K562 (cell line): ENCODE data around the gene MIDN. TPM values are rescaled to one million over a fixed set of nuclear protein-coding genes. Genes with fewer than 3 reads are reported as not detected.

ENCODE experiments used
- BDP1 ChIP-seq: IDR thresholded peaks from 3 replicates; pipeline ENCODE4 v1.6.1; 2011; ENCODE audit not compliant: insufficient read length, insufficient read depth
- CBX5 ChIP-seq: IDR thresholded peaks from 2 replicates; pipeline ENCODE4 v1.6.1; 2014; ENCODE audit warnings: low read depth, borderline replicate concordance
- DPF2 ChIP-seq: fragments of 450-650 bp; IDR thresholded peaks from 2 replicates; pipeline ENCODE4 v1.6.1; 2016
- EGR1 ChIP-seq: fragments of 450-650 bp; conservative IDR thresholded peaks from 2 replicates; pipeline ENCODE4 v1.6.1; 2017; ENCODE audit warnings: mild to moderate bottlenecking
- FIP1L1 ChIP-seq: fragments of 200-400 bp; formaldehyde crosslinking; IDR thresholded peaks from 2 replicates; pipeline ENCODE4 v1.6.1; 2018; ENCODE audit warnings: mild to moderate bottlenecking, low read depth, low read length; ENCODE audit not compliant: poor library complexity, severe bottlenecking
- FOXK1 ChIP-seq: sonication (generic); formaldehyde crosslinking; IDR thresholded peaks from 2 replicates; pipeline ENCODE4 v1.8.0; 2022; ENCODE audit warnings: missing genetic modification reagents, mild to moderate bottlenecking, borderline replicate concordance
- GATA2 ChIP-seq: sonication (generic); formaldehyde crosslinking; IDR thresholded peaks from 2 replicates; pipeline ENCODE4 v1.4.0; 2020; ENCODE audit warnings: mild to moderate bottlenecking, missing genetic modification reagents
- HNRNPK ChIP-seq: fragments of 200-400 bp; formaldehyde crosslinking; IDR thresholded peaks from one replicate; pipeline ENCODE4 v1.6.1; 2018; ENCODE audit warnings: mild to moderate bottlenecking, low read depth, low read length; ENCODE audit not compliant: poor library complexity, severe bottlenecking
- KLF13 ChIP-seq: fragments of 450-650 bp; IDR thresholded peaks from 2 replicates; pipeline ENCODE4 v1.6.1; 2016; ENCODE audit warnings: missing genetic modification characterization, low read depth, mild to moderate bottlenecking, missing compliant biosample characterization, moderate library complexity, borderline replicate concordance
- MXD1 ChIP-seq: fragments of 250-450 bp; sonication (Bioruptor Pico); IDR thresholded peaks from 2 replicates; pipeline ENCODE4 v1.8.0; 2021; ENCODE audit warnings: borderline replicate concordance, mild to moderate bottlenecking, moderate library complexity; ENCODE audit not compliant: poor library complexity, severe bottlenecking
- SAFB ChIP-seq: fragments of 200-400 bp; formaldehyde crosslinking; IDR thresholded peaks from 2 replicates; pipeline ENCODE4 v1.6.1; 2017; ENCODE audit warnings: low read depth, low read length, borderline replicate concordance
- SFPQ ChIP-seq: fragments of 200-400 bp; formaldehyde crosslinking; IDR thresholded peaks from 2 replicates; pipeline ENCODE4 v1.6.1; 2017; ENCODE audit warnings: mild to moderate bottlenecking, low read depth, low read length, moderate library complexity
- SMARCA4 ChIP-seq: fragments of 450-650 bp; IDR thresholded peaks from 2 replicates; pipeline ENCODE4 v1.6.1; 2016
- SOX6 ChIP-seq: fragments of 450-650 bp; IDR thresholded peaks from 2 replicates; pipeline ENCODE4 v1.6.1; 2014; ENCODE audit warnings: mild to moderate bottlenecking
- SRF ChIP-seq, 2 experiments: fragments of 250-450, 450-650 bp in 1 of 2; sonication (Bioruptor Pico) in 1 of 2; sonication (generic) in 1 of 2; formaldehyde crosslinking; IDR thresholded peaks; 2 replicates each; pipeline versions ENCODE4 v1.5.0 to v1.5.1; 2020 to 2022; ENCODE audit warnings: mild to moderate bottlenecking in 1 of 2, missing genetic modification reagents in 1 of 2
- TBL1XR1 ChIP-seq, 2 experiments: IDR thresholded peaks; 2 replicates each; pipeline ENCODE4 v1.6.1; 2012; ENCODE audit warnings: improper control_type of control experiment in 2 of 2, low read length in 2 of 2, mild to moderate bottlenecking in 1 of 2
- U2AF2 ChIP-seq: fragments of 200-400 bp; formaldehyde crosslinking; optimal IDR thresholded peaks from 2 replicates; pipeline ENCODE3; 2017; ENCODE audit warnings: low read depth, mild to moderate bottlenecking, low read length
- ZBTB49 ChIP-seq: sonication (generic); formaldehyde crosslinking; IDR thresholded peaks from 2 replicates; pipeline ENCODE4 v1.8.0; 2022; ENCODE audit warnings: missing genetic modification reagents, mild to moderate bottlenecking, borderline replicate concordance
- ZBTB8A ChIP-seq: fragments of 450-650 bp; IDR thresholded peaks from 2 replicates; pipeline ENCODE4 v1.6.1; 2018; ENCODE audit warnings: mild to moderate bottlenecking, moderate library complexity; ENCODE audit not compliant: partially characterized antibody
- ZFPM2 ChIP-seq: fragments of 250-450 bp; sonication (Bioruptor Pico); IDR thresholded peaks from 2 replicates; pipeline ENCODE4 v1.5.1; 2022; ENCODE audit warnings: mild to moderate bottlenecking
- ZNF212 ChIP-seq: fragments of 450-650 bp; formaldehyde crosslinking; IDR thresholded peaks from 2 replicates; pipeline ENCODE4 v1.4.0; 2020; ENCODE audit warnings: mild to moderate bottlenecking
- ZNF395 ChIP-seq: fragments of 200-800 bp; sonication (Bioruptor generic); IDR thresholded peaks from 2 replicates; pipeline ENCODE4 v1.6.1; 2017; ENCODE audit warnings: missing genetic modification characterization, missing compliant biosample characterization
- ZNF780A ChIP-seq: fragments of 250-450 bp; sonication (Bioruptor Pico); IDR thresholded peaks from 2 replicates; pipeline ENCODE4 v1.5.0; 2021; ENCODE audit warnings: mild to moderate bottlenecking
- ZNF830 ChIP-seq: fragments of 250-450 bp; sonication (Bioruptor Pico); IDR thresholded peaks from 2 replicates; pipeline ENCODE4 v1.5.0; 2021; ENCODE audit warnings: mild to moderate bottlenecking
- polyA plus RNA-seq, 8 experiments: library from polyadenylated mRNA; depleted of rRNA in 4 of 8; stranded (reverse) in 5 of 8; unstranded in 3 of 8; fragments of >200 nt; fragmentation: Nextera tagmentation in 2 of 8; fragmentation: Illumina TruSeq in 1 of 8; extraction: Ambion mirVana in 2 of 8; extraction: Trizol in 1 of 8; gene quantifications; 2 replicates each; pipeline versions ENCODE4 v1.2.1 to v1.2.3, GENCODE V29; 2011 to 2014; ENCODE audit warnings: inconsistent platforms in 1 of 8, missing spikeins in 1 of 8
- total RNA-seq, 7 experiments: library from RNA; depleted of rRNA in 6 of 7; stranded (reverse); fragments of >200 nt in 6 of 7; fragmentation: Illumina TruSeq in 2 of 7; extraction: Trizol in 2 of 7; gene quantifications; 2 replicates each; pipeline versions ENCODE4 v1.2.1 to v1.2.3, GENCODE V29; 2011 to 2021; ENCODE audit warnings: low replicate concordance in 1 of 7

MIDN gene
- total and polyA plus RNA-seq, 9 of the 15 experiments (the other 6 are each of a cell fraction or from before 2014, with no cell fraction given): 0.17 to 120 (median 10.1) TPM

- no peak for TF ChIP-seq ZBTB8A
- TF ChIP-seq ZNF212 (CRISPR knock-in tag): no peak
- TF ChIP-seq ZNF830 (CRISPR knock-in tag): no peak
- no peak for TF ChIP-seq SFPQ
- TF ChIP-seq ZBTB49 (CRISPR knock-in tag): no peak
- no peak for TF ChIP-seq GATA2 (CRISPR knock-in tag)
- no peak for TF ChIP-seq TBL1XR1 (IDR thresholded peaks at IDR 0.05; ENCODE audit: low read length in 2 of 2)
- TF ChIP-seq SOX6: no peak
- no peak; a peak in 1 of 4 replicates for TF ChIP-seq SRF (CRISPR knock-in tag; IDR thresholded peaks at IDR 0.05)
- no peak for TF ChIP-seq BDP1
- peak; percentile 25 for TF ChIP-seq FIP1L1
- TF ChIP-seq MXD1 (CRISPR knock-in tag): no peak
- TF ChIP-seq ZFPM2: no peak
- TF ChIP-seq ZNF780A (CRISPR knock-in tag): no peak
- TF ChIP-seq DPF2: no peak; the same call in none of the 2 replicates
- TF ChIP-seq EGR1: peak; percentile 42; the same call in 1 of the 2 replicates
- no peak for TF ChIP-seq SMARCA4
- no peak for TF ChIP-seq CBX5
- no peak for TF ChIP-seq U2AF2
- TF ChIP-seq ZNF395 (CRISPR knock-in tag): no peak
- no peak for TF ChIP-seq KLF13 (tag)
- TF ChIP-seq HNRNPK: no peak
- no peak for TF ChIP-seq FOXK1 (CRISPR knock-in tag)
- TF ChIP-seq SAFB: no peak
Measured at GRCh38 chr19:1253514-1254080, 5.2 kb downstream of the MIDN start (continued).
